Measurements from ENCODE around the gene MTMR3. TPM values are rescaled to one million over a fixed set of nuclear protein-coding genes. Genes with fewer than 3 reads are reported as not detected.

Gene MTMR3
- total and polyA plus RNA-seq, 4 donors: 13.6 to 86.0 (median 41.3) TPM

DNA sequence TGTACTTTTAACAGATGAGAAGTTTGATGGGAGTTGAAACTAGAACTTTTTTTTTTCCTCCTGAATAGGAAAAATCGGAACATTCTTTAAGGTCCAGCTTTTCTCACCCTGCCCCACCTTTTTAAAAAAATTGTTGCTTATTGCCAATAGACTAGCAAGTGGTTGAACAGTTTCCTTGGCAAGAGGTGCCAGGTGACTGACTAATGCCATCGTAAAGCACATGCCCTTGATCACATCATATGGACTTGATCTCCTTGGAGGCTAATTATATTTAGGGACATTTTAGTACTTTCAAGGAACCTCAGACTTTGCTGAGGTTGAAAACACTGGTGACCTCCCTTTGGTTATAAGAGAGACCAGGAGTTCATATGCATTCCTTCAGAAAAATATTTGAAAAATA, 57.6 kb downstream of the MTMR3 start:
- Histone ChIP-seq H3K27ac (ENCODE audit: low read depth in 1 of 2, low read length in 1 of 2) (no peak overlapping the region), H3K4me3 (no peak overlapping the region), H3K36me3 (ENCODE audit: control insufficient read depth in 4 of 4, insufficient read depth in 4 of 4, low read length in 4 of 4) (no peaks in the 10 kb centered on the region), H3K4me1 (ENCODE audit: control insufficient read depth in 5 of 5, insufficient read depth in 5 of 5, low read length in 5 of 5) (peaks cover 0 to 13% (median 0%) of the 10 kb centered on the region in 5 donors), H3K27me3 (ENCODE audit: control insufficient read depth in 3 of 3, insufficient read depth in 3 of 3, low read length in 2 of 3) (no peaks in the 10 kb centered on the region), H3K9ac (ENCODE audit: insufficient read depth in 1 of 2, low read length in 2 of 2) (no peak overlapping the region), H3K9me3 (ENCODE audit: control insufficient read depth in 4 of 4, insufficient read depth in 3 of 4, low read length in 3 of 4) (no peaks in the 10 kb centered on the region)
- TF ChIP-seq CTCF (IDR thresholded peaks at IDR 0.05; ENCODE audit: control extremely low read depth, extremely low read depth): no peak
- 98 to 99% methylated on average over 2 of the region's 2 CpGs for WGBS, 2 donors
- ATAC-seq (ENCODE audit: insufficient read depth, low FRiP score) (no peak), DNase-seq (no peak)

GRCh38 chr22:29944339-29944738, 61.4 kb downstream of the MTMR3 start:
- Histone ChIP-seq H3K9ac (ENCODE audit: insufficient read depth in 1 of 2, low read length in 2 of 2) (no peak overlapping the region), H3K27ac (ENCODE audit: low read depth in 1 of 2, low read length in 1 of 2) (no peak overlapping the region), H3K36me3 (ENCODE audit: control insufficient read depth in 4 of 4, insufficient read depth in 4 of 4, low read length in 4 of 4) (no peaks in the 10 kb centered on the region), H3K27me3 (ENCODE audit: control insufficient read depth in 3 of 3, insufficient read depth in 3 of 3, low read length in 2 of 3) (no peaks in the 10 kb centered on the region), H3K4me1 (ENCODE audit: control insufficient read depth in 5 of 5, insufficient read depth in 5 of 5, low read length in 5 of 5) (peaks cover 0 to 9% (median 9%) of the 10 kb centered on the region in 5 donors), H3K4me3 (no peak overlapping the region), H3K9me3 (ENCODE audit: control insufficient read depth in 4 of 4, insufficient read depth in 3 of 4, low read length in 3 of 4) (no peaks in the 10 kb centered on the region)
- DNase-seq (no peak), ATAC-seq (ENCODE audit: insufficient read depth, low FRiP score) (no peak)
- WGBS, 2 donors: 85 to 89% methylated on average over 2 of the region's 2 CpGs
- no peak for TF ChIP-seq CTCF (IDR thresholded peaks at IDR 0.05; ENCODE audit: control extremely low read depth, extremely low read depth)

GRCh38 chr22:29945435-29945834, 62.5 kb downstream of the MTMR3 start:
- Histone ChIP-seq H3K4me3 (no peak overlapping the region), H3K9me3 (ENCODE audit: control insufficient read depth in 4 of 4, insufficient read depth in 3 of 4, low read length in 3 of 4) (no peaks in the 10 kb centered on the region), H3K9ac (ENCODE audit: insufficient read depth in 1 of 2, low read length in 2 of 2) (no peak overlapping the region), H3K4me1 (ENCODE audit: control insufficient read depth in 5 of 5, insufficient read depth in 5 of 5, low read length in 5 of 5) (peaks cover 0 to 9% (median 9%) of the 10 kb centered on the region in 5 donors), H3K27ac (ENCODE audit: low read depth in 1 of 2, low read length in 1 of 2) (no peak overlapping the region), H3K36me3 (ENCODE audit: control insufficient read depth in 4 of 4, insufficient read depth in 4 of 4, low read length in 4 of 4) (no peaks in the 10 kb centered on the region), H3K27me3 (ENCODE audit: control insufficient read depth in 3 of 3, insufficient read depth in 3 of 3, low read length in 2 of 3) (no peaks in the 10 kb centered on the region)
- no peak for DNase-seq
- no peak for TF ChIP-seq CTCF (IDR thresholded peaks at IDR 0.05; ENCODE audit: control extremely low read depth, extremely low read depth)
- 86 to 90% methylated on average over 3 of the region's 3 CpGs for WGBS, 2 donors
- ATAC-seq (ENCODE audit: insufficient read depth, low FRiP score): no peak

DNA sequence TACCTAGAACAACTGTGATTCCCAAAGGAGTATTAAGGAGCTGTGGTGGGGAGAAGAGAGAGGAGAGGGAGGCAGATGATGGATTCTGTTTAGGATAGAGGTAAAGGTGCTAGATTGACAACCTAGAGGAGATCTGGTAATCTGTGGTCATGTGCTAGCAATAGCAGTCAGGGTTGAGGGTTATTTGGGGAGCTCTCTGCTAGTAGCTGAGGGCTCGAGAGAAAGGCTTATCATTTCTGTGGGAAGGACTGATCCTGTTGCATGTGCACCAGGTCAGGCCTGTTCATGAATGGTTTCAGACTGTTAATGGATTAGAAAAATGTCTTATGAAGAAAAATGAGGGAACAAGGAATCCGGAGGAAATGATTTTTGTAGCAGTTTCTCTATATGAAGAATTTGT, 63.2 kb downstream of the MTMR3 start:
- Histone ChIP-seq H3K9ac (ENCODE audit: insufficient read depth in 1 of 2, low read length in 2 of 2) (no peak overlapping the region), H3K27ac (ENCODE audit: low read depth in 1 of 2, low read length in 1 of 2) (no peak overlapping the region), H3K9me3 (ENCODE audit: control insufficient read depth in 4 of 4, insufficient read depth in 3 of 4, low read length in 3 of 4) (no peaks in the 10 kb centered on the region), H3K4me3 (no peak overlapping the region), H3K27me3 (ENCODE audit: control insufficient read depth in 3 of 3, insufficient read depth in 3 of 3, low read length in 2 of 3) (no peaks in the 10 kb centered on the region), H3K4me1 (ENCODE audit: control insufficient read depth in 5 of 5, insufficient read depth in 5 of 5, low read length in 5 of 5) (peaks cover 0 to 11% (median 8%) of the 10 kb centered on the region in 5 donors), H3K36me3 (ENCODE audit: control insufficient read depth in 4 of 4, insufficient read depth in 4 of 4, low read length in 4 of 4) (no peaks in the 10 kb centered on the region)
- ATAC-seq (ENCODE audit: insufficient read depth, low FRiP score) (no peak), DNase-seq (no peak)
- no peak for TF ChIP-seq CTCF (IDR thresholded peaks at IDR 0.05; ENCODE audit: control extremely low read depth, extremely low read depth)
- WGBS, 2 donors: 84 to 87% methylated on average over 2 of the region's 2 CpGs
